HG03108 (cell line): ENCODE measurements around the gene CFAP221.

Experiments used
- ATAC-seq: cut with Tn5 transposase; IDR thresholded peaks from one replicate; pipeline ENCODE4 v1.9.1; 2021; ENCODE audit warnings: moderate library complexity; ENCODE audit not compliant: unreplicated experiment

Gene CFAP221

DNA sequence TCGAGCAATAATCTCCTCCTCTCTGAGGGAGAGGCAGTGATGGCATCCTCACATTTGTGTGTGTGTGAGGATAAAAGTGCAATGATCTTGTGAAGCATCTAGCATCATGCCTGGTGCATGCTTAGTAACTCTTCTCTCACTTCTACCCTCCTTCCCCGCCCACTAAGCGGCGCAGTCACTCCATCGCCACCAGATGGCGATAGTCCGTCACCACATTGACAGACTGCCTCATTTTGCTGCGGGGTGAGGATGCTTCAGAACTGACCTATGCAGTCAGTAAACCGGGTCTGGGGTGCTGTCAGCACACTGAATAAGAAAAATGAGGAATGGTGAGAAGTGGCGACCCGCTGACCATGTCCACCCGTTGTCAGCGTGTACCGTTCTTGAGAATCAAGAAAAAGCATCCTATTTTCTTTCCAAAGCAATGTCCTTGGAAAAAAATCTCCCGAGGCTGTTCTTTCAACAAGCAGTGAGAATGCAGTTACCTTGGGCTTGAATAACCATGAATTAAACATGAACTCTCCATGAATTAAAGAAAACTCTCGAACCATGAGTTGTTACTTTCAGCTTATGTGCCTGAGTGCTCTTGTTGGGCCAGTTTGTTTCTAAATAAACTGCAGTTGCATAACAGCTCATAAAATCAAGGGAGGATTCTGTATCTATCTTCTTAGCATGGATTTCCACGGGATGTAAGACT, 97.5 kb downstream of the CFAP221 start:
- ATAC-seq = peak; percentile 83

DNA sequence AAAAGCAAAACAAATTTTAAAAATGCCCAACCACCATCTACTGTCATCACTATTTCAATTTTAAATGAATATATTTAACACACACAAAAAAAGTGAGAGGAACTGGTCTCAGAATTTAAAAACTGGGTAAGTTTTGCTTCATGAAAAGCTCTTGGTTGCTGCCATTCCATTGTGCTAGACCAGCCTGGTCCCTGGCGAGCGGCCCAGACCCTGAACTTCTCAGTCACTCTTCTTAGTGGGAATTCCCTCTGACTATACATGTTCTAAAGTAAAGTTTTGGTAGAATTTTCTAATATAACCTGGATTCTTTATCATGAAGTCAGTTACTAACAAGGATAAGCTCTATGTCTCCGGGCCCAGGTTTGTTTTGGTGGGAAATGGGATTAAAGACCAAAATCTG, 99.9 kb downstream of the CFAP221 start:
- no peak for ATAC-seq

DNA sequence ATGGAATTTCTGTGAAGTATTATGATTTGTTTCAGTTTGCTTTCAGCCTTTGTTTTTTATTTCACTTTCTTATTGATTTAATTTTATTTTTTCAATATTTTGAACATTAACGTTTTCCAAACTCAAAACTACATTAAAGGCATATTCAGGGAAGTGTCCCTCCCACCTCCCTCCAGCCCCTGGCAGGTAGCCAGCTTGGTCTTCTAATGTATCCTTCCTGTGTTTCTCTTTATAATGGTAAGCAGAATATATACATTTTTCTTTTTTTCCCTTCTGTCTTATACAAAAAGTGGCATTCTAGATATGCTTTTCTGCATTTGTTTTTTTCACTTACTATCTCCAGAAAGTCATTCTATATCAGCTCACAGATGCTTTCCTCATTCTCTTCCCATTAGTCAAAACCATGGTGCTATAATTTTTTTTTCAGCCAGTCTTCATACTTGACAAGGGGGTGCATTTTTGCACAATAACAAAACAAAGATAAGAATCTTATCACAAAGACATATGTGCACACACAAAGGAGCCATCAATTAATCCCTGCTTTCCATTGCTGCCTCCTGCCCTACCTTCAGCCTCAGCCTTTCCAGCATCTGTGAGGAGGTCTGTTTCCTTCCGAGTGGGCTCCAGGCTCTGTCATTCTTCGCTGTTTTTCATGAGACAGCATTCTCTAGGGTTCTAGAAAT, 101.1 kb downstream of the CFAP221 start:
- ATAC-seq = no peak

DNA sequence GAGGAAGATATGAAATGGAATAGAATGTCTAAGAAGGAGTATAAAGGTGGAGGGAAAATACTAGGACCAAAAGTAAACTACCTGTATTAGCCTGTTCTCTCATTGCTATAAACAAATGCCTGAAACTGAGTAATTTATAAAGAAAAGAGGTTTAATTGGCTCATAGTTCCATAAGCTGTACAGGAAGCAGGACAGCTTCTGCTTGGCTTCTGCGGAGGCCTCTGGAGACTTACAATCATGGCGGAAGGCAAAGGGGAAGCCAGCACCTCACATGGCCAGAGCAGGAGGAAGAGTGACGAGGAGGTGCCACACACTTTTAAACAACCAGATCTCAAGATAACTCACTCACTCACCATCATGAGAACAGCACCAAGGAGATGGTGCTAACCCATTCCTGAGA, 101.9 kb downstream of the CFAP221 start:
- no peak for ATAC-seq

DNA sequence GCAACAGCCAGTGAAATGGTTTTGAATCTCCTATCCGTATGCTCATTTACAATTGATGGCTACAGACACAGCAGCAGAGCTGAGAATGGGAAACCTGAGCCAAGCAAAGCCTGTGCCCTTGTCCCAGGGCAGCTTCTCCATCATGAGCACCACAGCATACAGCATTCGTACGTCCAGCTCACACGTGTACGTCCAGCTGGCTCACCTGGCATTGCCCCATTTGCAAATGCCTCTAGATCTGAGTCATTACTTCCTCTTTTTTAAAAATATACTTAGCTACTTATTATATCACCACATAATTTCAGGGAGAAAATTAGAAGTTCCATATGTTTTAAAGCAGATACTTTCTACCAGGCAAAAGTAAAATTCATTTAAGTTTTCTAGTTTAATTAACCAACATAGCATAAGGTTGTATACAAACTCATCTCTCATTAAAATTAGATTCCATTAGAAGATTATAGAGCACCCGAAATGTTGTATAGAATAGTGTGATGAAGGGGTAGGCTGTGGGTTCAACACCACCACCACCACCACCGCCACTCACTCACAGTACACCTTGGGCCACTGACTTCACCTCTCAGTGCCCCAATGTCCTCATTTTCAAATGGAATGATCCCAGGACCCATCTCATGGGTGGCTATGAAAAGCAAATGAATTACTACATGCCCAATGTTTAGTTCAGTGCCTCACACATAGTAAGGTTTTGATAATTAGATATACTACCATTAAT, 103.4 kb downstream of the CFAP221 start:
- peak; percentile 92 for ATAC-seq

DNA sequence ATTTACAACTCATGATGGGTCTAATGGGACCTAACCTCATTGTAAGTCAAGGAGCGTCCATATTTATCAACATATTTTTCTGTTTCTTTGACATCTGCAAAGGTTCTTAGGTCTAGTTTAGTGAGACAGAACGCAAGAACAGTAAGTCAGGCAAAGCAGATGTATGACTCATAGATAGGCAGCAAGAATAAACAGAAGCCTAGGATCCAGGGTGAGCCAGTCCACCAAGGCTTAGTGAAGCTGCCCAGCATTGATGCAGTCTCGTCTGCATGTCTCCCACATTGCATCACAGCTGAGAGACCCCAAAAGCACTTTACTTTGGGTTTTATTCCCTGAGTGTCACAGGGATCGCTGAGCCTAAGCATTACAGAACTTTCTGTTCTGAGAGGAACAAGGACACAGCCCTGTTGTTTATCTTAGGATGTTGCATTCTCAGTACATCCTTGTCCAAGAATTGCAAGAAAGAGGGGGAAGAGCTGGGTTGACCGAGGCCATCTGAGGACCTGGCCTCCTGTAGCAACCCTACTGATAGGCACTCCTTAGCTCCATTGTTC, 105.2 kb downstream of the CFAP221 start:
- ATAC-seq = no peak

DNA sequence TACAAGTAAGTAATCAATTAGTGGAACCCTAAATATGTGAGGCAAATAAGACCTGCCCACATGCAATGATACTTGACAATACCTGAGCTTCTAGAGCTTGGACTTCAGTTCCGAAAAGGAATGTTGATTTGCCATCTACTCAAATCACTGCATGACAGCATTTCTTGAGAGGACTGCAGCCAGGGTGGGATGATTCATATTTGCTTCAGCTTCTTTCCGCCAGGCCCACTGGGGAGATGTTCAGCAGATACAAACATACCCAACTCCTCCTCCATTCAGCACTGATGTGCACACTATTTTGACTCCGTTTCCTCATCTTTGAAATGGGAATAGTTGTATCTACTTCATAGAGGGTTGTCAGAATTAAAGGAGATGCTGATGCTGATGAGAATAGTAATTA, 106.0 kb downstream of the CFAP221 start:
- no peak for ATAC-seq

DNA sequence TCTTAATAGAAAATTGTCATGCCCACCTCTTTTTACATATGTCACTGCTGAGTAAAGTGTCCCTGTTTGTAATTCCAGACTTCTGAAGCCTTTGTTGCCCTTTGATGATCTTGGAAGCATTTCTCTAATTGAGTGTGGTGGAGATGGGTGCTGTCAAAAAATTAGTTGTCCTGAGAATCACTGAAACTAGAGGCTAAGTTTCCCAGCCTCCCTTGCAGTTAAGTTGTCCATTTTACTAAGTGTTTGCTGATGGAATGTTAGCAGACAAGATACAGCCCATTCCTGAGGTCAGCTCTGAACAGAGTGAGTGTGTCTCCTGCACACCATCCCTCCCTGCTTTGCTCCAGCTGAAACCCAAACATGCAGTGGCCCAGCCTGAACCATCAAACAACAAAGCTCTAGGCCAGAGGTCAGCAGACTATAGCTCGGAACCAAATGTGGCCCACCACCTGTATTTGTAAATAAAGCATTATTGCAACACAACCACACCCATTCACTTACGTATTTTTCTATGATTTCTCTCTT, 106.7 kb downstream of the CFAP221 start:
- no peak for ATAC-seq

DNA sequence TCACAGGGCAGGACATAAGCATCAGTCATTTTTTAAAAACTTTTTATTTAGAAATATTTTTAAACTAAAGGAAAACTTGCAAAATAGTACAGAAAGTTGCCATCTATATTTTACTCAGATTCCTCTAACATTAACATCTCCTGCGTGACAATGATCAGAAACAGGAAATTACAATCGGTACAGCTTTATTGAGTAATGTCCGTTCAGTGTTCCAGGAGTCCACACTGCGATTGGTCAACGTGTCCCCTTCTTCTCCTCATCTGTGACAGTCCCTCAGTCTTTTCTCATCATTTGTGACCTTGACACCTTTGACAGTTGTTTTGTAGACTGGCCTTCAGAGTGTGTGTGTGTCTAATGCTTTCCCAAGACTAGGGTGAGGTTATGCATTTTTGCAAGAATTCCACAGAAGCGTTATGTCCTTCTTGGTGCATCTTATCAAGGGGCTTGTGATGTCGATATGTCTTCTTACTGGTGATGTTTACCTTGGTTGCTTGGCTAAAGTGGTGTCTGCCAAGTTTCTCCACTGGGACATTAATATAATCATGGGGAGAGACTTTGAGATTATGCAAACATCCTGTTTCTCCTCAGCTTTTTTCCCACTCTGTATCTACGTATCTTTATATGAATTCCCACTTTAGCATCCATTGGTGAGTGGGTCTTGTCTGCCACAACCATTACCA, 113.4 kb downstream of the CFAP221 start:
- ATAC-seq = no peak

DNA sequence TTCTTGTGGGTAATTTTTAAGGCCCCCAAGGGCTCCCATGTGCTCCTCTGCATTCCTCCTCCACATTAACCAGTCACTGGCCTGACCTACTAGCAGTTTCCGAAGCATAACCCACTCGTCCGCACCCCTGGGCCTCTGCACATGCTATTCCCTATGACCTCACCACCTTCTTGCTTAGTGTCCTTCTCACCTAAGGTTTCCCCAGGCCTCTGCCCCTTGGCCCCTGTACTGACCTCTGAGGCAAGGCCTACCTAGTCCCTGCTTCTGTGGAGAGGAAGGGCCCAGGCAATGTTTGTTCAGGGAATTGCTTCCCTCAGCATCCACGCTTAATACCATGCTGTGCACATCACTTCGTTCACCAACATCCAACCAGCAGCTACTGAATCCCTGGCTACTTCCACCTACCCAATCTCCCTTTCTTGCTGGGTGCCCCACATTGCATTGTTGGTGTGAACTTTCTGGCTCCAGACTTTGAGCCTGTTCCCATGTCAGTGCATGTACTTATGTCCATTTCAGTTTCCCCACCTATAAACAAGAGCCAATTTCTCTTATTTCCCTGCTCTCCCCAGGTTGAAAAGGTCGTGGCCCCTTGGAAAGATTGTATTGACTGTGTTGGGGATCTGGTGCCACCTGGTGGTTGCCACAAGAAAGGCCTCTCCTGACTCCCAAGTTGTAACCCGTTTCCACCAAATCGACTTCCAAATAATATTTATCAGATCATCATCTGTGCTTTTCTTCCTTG, 115.5 kb downstream of the CFAP221 start:
- ATAC-seq = no peak

DNA sequence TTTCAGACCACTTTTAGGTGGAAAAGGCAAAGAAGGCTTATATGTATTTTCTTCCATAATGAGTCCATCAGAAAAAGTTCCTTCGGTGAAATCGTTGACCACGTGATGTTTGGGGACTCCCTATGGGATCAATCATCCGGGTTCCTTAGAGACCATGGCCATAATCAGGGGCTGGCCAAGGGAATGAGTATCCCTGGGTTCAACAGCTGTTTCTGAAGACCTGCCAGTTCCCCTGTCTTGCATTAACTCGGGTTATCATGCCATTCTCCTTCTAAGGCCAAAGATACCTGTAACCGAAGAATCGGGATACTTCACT, 116.1 kb downstream of the CFAP221 start:
- ATAC-seq = no peak

DNA sequence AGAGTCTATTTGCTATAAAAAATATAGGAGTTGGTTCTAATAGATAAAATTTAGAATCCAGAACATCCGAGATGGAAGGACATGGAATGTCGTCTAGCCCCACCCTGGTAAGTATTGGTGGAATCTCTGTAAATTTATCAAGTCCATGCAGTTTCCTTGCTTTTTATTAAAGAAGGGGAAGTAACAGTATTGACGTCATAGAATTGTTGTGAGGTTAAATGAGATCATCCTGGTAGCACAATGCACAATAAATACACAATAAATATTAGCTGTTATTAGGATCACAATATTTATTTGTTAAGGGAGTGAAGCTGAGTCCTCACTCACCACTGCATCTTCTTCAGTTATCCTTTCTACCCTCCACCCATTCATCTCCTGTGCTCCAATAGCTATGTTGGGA, 118.0 kb downstream of the CFAP221 start:
- no peak for ATAC-seq

DNA sequence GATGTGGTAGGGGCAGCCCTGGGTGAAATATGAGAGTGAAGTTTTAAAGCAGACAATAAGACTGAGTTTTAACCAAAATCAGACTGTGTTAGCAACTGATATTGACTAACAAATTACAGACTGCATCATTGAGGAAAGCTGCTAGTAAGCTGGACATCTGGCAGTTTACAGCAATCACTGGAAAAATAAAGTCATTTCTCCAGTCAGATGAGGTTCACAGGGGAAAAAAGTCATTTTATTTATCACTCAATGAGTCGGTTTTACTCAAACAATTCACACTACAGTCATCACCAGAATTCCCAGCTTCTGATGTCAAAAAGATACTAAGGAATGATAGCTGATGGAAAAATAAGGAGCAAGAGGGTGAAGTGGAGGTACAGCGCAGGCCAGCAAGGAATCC, 124.3 kb downstream of the CFAP221 start:
- no peak for ATAC-seq

DNA sequence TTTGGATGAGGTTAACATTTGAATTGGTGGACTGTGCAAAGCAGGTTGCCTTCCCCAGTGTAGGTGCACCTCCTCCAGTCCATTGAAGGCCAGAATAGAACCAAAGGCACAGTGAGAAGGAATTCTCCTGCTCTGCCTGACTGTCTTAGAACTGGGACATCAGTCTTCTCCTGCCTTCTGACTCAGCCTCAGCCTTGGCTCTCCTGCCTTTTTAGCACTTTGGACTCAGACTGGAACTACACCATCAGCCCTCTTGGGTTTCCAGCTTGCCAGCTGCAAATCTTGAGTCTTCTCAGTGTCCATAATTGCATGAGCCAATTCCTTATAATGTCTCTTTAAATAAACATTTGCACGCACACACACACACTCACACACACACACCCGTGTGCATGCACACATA, 126.8 kb downstream of the CFAP221 start:
- ATAC-seq = no peak

DNA sequence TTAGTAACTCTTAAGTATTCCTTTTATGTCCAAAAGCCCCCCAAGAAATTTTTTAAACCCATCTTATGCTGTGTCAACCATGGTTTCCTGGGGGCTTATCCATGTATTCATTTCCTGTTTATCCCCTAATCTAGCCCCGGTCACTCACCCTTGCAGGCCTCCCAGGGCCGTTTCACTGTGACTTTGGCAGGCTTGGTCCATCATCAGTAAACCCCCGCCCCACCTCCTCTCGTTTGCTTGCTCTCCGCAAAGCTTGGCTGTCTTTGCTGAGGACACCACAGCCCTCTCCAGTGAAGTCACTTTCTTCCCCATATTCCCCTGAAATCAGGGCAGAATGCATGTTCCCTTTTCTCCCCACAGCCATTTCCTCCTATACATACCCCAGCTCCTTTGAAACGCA, 127.5 kb downstream of the CFAP221 start:
- ATAC-seq = no peak

DNA sequence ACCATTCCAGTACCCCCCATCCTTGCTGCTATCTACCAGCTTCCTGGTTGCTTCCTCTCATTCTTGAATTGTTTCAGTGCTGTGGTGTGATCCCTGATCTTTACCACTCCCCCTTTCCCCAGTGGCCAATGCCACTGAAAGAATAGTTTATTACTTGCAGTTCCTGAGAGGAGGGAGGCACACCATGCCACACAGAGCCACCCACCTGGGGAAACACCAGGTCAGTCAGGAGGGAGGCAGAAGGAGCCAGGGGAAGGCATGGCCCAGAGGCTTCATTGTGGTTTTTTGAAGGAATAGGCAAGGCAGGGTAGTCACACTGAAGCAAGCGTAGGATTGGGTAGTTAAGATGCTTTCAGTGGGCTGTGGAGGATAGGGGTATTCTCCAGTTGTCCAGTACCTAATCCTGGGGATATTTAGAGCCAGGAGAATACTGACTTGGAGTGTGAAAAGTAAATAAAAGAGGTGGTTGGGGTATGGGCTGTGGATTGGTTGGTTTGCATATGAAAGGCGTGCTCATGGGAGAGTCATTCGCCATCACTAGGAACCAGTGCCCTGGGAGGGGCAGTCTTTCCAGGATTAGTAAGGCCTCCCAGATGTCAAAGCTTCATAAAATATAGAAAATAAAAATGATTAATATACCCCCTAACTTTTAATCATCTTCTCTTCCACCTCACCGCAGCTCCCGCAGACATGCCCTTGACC, 128.1 kb downstream of the CFAP221 start:
- no peak for ATAC-seq

DNA sequence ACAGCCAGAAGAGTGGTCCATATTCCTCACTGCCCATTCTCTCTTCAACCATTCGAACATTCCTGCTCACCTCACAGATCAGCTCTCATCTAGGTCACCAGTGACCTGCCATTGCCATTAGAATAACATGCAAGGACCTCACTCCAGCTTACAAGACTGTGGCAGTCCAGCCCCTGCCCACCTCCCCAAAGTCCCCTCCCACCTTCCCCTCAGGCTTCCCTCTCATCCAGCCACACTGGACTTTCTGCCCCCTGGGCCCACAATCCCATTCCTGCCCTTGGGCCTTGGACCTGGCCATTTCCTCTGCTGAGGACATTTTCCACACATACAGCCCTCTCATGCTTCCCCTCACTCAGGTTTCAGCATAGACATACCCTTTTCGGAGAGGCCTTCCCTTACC, 129.5 kb downstream of the CFAP221 start:
- no peak for ATAC-seq

DNA sequence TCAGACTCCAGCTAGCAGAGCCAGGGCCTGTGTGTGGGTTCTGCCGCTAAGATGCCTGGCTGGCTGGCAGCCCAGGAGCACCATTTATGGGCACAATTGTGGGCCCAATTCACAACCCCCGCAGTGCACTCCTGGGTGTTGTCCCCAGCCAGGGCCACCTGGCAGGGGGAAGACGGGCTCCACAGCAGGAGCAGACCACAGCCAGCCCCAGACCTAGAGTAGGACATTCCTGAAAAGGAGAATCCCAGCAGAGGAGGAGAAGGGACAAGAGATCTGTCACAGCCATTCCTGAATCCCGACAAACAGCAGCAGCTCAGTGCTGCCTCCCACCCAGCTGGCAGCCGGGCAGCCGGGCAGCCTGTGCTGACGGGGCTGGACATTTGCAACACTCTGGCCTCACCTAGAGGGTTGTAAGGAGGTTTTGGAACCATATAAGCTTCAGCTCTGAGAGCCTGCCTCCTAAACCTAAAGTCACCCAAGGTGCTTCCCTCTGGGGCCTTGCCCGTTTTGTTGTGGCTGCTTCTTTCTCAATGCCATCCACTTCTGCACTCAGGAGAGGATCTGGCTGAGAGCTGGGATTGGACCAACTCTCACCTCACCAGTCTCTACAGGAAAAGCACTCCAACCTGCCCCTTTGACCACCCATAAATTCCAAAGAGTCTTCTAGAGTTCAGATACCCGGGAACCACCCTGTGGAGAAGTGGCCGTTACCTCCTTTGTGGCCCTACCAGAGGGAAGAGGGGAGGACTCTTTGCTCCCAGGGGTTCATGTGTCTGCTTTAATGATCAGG, 130.7 kb downstream of the CFAP221 start:
- ATAC-seq = no peak

DNA sequence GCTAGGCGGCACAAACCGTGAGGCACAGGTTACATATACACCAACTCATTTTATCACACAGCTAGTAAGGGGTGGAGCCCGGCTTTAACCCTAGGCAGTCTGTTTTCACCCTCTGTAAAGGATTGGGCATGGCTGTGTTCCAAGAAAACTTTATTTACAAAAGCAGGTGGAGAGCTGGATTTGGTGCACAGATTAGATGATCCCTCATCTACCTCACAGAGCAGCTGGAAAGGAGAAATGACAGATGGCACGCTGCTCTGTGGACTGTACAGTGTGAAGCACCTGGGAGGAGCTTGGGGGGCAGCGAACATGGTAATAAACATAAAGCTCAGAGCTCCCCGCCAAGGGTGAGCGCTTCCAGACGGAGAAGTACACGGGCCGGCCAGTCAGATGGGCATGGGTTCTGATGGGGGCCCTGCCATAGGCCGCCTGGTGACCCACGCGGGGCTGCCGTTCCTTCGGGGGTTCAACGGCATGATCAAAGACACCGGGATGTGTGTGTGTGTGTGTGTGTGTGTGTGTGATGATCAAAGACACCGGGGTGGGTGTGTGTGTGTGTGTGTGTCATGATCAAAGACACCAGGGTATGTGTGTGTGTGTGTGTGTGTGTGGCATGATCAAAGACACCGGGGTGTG, 133.9 kb downstream of the CFAP221 start:
- no peak for ATAC-seq
